ACHN (cell line): ENCODE results near the gene USH2A.
"Not testable (repeated sequence)": the region's sequence is repeated elsewhere in the genome, so short reads cannot be mapped to it uniquely, and the experiment has no call there.

Experiments used
- DNase-seq: peaks from one replicate; pipeline ENCODE4 v3.0.0-alpha.2; 2015
- in situ Hi-C: cut with HindIII; loops from 2 replicates; pipeline ENCODE4 v1.10.0; 2017; ENCODE audit warnings: low sequenced_read_pairs, low pct_ligation_motif_present, low pct_unique_long_range_greater_than_20kb

The USH2A gene

DNA sequence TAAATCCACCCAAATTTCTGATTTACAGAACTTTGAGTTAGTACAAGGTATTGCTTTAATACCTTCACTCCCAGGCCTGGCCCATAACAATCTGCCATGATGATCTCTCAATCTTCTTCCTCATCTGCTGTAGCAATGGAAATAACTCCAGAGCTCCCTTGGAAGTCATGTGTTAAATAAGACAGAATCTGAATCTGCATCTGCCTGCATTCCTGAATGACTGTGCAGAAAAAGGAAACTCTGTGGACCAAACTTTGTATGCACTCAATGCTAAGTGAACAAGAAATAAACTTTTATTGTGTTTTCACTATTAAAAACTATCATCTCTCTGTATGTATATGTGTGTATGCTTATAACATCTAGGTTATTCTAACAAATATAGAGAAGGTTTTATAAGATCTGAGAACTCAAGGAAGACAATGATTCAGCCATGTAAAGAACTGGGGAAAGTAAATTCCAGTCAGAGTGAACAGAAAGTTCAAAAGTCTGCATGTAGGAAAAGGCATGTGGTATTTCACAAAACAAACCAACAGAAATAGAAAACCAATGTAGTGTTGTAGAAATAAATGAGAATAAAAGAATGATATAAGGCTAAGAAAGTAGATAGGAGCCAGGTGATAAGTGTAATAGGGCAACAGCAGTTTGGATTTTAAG lies 390.2 kb downstream of the USH2A start:
- peak; percentile 13 for DNase-seq
- in situ Hi-C loops: no loop called here

DNA sequence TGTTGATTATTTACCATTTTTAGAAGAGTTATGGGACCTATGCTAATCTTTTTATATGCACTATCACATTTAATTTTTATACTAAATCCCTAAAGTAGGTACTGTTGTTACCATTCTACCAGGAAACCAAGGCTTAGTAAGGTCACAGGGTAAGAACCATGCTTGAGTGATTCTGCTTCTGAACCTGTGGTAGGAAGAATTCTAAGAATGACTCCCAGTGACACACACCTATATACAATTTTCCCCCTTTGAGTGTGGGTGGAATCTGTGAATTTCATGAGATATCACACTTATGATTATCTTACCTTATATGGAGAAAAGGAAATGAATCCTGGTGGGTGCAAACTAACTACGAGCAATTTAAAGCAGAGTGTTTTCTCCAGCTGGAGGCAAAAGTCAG lies 391.0 kb downstream of the USH2A start:
- no peak for DNase-seq
- in situ Hi-C loops: no loop called here

DNA sequence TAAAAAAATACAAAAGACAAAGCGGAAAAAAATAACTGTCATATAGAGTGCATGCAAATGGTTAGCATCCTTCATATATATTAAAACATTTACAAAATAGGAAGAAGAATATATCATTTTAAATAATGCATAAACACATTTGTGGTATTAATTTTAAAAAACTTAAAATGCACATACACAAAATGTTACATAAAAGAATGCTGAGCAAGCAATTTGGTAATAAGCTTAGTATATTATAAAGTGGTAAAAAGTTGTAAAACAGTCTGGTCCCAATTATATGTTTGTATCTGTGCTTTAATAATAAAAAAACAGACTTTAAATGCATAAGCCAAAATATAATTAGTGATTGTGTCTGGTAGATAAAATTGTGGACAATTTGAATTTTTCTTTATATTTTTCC lies 394.6 kb downstream of the USH2A start:
- no peak for DNase-seq
- in situ Hi-C loops: no loop called here

DNA sequence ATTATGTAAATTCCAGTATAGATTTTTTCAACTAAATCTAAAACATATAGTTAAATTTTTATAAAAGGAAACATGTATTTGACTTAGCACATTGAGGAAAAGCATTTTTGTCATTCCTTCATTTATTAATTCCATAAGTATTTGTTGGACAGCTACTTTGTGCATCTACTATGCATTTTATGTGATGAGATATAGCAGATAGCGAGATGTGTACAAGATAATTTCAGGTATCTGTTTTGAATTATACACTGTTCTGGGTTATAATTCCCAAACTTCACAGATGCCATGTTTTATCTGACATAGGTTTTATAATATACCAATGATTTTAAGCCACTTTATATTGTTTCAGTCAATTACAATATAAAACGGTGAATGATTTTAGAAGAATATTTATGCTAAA lies 398.7 kb downstream of the USH2A start:
- in situ Hi-C loops: no loop called here
- no peak for DNase-seq

DNA sequence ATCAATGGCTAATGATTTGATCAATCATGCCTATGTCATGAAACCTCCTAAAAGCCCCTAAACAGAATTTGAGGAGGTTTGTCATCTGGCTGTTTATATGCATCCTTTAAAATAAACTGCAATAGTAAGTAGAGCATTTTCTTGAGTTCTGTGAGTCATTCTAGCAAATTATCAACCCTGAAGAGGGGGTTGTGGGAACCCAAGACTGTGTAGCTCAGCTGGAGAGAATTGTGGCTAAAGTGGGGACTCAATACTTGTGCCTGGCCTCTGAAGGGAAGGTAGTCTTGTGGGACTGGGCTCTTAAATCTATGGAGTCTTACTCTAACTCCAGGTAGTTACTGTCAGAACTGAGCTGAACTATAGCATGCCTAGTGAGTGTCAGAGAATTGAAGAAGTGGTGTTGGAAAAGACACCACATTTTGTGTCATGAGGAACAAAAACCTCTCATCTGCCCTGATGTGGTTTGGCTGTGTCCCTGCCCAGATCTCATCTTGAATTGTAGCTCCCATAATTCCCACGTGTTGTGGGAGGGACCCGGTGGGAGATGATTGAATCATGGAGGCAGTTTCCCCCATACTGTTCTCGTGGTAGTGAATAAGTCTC lies 402.4 kb downstream of the USH2A start:
- in situ Hi-C loops: no loop called here
- peak; percentile 68 for DNase-seq

DNA sequence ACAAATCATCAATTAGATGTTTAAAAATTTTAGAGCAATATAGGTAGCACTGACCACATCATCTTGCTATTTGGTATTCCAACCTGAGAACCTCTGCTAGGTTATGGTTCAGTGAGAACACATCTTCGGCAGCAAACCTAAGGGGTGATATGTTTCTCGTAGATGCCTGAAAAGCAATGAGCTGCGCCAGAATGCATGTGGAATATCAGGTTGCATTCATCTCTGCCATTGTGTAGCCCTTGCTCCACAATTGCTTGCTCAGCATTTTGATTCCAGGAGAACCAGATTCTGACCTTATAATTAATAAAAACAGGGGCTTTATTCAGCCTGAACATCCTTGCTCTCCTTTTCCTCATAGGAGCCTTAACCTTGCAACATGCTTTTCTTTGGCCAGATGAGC lies 408.1 kb downstream of the USH2A start:
- in situ Hi-C loops: no loop called here
- no peak for DNase-seq

DNA sequence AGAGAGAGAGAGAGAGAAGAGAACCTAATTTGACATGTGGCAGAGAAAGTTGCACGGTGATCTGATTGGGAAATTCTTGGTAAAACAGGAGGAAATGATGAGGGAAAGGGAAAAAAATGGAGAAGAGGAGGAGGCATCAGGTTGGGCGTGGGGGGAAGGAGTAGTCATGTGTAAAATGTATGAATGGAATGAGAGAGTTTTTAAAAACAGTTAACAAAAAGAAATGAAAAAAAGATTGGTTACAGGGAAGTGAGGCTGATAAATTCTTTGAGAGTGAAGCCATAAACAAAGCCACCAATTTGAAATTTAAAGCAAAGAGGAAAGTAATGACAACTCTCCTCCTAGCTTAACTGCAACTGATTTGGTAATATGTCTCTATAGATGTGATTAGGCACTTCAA lies 409.2 kb downstream of the USH2A start:
- in situ Hi-C loops: no loop called here

DNA sequence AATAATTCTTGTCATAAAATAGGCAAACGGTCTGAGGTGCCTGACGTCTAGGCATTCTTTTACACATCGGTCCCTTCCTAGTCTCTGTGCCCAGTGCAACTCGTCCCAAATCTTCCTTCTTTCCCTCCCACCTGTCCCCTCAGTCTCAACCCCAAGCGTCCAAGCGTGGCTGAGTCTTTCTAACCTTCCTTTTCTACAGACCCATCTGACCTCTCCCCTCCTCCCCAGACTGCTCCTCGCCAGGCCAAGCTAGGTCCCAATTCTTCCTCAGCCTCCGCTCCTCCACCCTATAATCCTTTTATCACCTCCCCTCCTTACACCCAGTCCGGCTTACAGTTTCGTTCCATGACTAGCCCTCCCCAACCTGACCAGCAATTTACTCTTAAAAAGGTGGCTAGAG lies 413.8 kb downstream of the USH2A start:
- DNase-seq, in situ Hi-C loops: not testable (repeated sequence)

More for the DNA sequence above, 409.2 kb downstream of the USH2A start:
- no peak for DNase-seq

DNA sequence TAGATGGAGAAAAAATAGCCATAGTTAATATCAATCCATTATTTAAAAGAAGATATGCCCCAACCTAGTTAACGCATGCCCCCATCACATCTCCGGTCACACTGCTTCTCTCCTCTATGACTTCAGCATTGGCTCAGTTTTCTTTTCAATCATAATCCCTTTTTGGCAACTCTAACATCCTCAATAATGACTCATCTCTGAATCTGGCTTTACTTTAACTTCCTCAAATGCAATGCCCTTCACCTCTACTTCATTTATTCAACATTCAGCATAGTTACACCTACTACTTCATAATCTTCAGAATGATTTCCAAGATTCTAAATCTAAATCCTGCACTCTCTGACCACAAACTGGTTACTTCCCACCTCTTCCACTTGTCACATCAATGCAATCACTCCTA lies 417.3 kb downstream of the USH2A start:
- DNase-seq: peak; percentile 64
- in situ Hi-C loops: no loop called here

DNA sequence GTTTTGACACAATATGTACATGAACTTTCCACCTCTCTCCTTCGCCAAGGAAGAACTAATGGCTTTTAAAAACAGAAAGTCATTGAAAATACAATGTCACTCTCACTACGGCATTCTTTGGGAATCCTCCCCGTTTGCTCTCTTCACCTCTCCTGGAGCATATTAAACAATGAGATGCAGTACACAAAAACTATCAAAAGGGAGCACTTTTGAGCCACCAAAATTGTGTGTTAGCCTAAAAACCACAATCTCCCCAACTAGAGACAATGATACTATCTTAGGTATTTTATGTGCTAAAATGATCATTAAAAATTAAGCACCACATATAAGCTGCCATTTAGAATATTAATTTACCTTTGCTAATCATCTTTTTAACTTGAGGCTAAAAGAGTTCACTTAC lies 430.6 kb downstream of the USH2A start:
- peak; percentile 66 for DNase-seq
- in situ Hi-C loops: no loop called here

DNA sequence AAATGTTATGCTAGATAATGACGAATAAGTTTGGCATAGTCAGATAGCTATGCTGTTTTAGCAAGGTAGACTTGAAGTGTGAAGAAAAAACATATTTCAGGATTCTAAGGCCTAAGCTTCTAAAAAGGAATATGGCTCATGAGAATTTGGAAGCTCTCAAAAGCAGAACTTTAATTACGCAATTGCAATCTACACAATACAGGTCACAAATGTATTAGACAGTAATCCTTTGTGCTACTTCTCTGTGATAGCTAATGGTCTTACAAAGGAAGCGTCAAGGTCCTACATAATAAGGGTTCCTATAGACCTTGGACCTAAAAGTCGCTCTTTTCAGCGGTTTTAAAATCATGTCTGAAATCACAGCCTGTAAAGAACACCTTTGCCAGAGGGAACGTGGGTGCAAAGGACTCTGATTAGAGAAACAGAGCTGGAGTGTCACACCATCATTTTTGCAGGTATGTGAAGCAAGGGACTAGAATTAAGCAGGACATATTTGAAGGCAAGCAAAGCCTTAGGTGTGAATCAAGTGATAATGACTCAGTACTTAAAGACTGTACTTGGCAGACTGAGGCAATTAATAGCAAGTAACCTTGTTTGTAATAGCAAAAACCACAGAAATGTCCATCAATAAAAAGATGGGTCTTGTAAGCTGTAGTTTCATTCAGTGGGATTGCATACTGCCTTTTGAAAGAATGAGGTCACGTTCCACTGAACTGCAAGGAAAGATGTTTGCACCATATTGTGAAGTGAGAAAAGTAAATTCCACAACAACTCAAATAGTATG lies 436.0 kb downstream of the USH2A start:
- in situ Hi-C loops: no loop called here
- no peak for DNase-seq

DNA sequence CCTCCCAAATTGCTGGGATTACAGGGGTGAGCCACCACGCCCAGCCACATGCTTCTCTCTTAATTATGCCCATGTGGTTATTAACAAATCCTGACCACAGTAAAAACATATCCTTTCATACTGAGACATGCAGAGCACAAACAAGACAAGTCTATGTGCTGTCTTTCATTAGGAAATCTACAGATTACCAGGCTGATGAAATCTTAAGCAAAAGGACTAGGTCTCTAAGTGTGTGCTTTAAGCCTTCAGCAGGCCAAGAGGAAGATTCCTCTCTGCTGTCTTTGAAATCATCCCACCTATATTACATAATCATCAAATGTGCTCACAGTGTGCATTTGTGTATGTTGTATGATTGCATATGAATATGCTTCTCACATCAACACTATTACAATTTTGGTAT lies 436.8 kb downstream of the USH2A start:
- in situ Hi-C loops: no loop called here
- no peak for DNase-seq

DNA sequence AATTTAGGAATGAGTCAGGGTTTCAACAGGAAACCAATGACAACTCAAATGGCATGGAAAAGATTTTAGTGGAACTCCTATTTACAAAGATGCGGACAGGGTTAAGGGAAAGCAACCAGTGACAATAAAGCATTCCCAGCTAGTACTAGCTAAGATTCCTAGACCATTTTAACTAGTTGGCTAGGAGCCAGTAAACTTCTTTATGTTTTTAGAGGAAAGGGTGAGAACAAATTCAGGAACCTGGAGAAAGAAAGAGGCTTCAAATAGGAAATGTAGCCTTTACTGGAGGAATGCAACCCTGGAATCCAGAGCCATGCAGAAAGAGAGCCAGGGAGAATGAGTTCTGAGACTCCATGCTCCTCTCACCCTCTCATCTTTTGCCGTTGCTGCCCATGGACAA lies 439.6 kb downstream of the USH2A start:
- DNase-seq: no peak
- in situ Hi-C loops: no loop called here

DNA sequence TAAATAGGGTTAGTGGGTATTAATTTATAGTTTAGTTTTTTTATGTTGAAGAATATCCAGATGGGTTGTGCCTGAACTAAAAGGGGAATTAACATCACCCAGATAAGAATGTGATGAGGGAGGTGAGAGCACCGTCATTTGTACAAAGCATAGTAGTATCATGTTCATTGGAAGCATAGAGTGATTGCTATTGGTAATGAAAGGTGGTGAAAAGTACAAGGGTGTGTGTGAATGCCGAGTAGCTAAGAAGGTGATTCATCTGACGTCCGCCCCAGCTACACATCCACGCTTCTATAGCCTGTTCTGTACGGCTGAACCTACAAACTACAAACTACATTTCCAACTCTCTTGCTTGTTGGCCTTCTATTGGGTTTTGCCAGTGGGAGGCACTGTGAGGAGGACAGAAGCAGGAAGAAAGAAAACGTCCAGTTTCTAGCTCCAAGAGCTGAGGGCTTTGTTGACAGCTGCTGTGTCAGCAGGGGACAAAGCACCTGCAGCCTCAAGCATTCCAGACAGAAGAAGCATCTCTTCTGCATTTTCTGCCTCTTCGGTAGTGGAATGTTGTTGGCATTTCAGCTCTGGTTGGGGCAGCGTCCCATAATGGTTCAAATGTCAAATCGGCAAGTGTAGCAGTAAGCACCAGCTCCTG lies 451.3 kb downstream of the USH2A start:
- DNase-seq: no peak
- in situ Hi-C loops: no loop called here

DNA sequence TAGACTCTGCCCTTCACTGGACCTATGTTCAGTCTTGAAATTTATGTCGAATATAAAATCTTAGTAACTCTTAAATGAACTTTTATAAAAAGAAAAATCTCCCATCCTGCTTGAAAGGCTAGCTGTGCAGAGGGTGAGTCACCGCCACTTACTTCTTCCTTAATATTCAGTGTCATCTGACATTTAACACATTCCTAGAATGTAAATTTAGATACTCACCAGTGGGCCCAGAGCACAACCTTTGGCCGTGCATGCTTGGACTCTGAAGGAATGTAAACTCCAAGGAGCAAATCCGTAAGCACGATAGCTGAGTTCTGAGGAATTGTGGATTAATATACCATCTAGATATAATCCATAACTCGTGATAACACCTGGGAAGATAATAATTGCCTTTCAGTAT lies 452.8 kb downstream of the USH2A start:
- peak; percentile 9 for DNase-seq
- in situ Hi-C loops: no loop called here

DNA sequence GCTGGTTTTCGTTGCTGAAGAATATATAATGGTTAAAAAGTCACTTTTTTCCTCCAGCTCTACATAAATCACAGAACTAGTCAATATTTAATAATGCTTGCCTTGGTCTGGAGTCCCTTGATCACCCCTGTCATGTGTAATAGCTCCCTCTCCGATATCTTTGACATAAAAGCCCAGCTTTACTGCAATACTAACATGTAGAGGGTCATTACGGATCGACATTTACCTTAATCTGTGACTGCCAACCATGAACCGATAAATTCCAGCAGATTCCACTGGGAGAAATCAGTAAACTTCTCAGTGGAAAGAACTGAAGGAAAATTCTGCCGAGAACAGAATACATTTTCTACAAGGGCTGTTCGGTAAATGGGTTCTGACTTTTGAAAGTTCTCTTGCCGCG lies 459.6 kb downstream of the USH2A start:
- in situ Hi-C loops: no loop called here
- no peak for DNase-seq

DNA sequence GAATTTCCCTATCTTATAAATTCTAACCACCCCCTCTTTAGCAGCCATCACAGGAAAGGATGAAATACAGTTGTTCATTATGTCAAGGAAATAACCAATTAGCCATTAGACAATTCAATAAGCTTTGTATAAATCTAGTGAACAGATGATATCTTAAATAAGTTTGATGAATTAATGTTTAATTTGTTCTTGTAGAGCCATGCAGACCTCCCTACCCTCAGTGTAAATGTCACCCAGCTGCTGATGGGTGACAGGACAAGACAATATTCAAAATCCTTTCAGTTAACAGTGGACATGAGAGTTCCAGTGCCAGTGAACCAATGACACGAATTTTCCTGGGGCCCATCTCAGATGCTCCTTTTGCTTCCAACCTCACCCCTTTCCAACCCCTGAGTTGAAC lies 460.2 kb downstream of the USH2A start:
- DNase-seq: no peak
- in situ Hi-C loops: no loop called here

DNA sequence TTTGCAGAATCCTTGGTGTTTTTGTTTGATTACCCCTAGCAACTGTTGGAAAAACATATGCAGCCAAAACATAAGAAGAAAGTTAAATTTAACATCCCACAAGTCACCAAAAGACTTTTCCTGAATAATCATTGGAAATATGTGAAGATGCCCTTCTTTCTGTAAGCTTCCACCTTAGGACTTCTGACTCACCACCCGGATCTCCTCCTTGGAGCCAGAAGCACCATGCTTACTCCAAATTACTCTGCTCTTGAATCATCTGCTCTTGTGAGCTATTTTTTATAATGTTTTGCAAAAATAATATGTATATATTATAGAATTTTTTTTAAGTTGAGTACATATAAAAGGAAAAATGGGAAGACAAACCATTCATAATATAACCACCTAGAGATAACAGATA lies 464.4 kb downstream of the USH2A start:
- no peak for DNase-seq
- in situ Hi-C loops: no loop called here

DNA sequence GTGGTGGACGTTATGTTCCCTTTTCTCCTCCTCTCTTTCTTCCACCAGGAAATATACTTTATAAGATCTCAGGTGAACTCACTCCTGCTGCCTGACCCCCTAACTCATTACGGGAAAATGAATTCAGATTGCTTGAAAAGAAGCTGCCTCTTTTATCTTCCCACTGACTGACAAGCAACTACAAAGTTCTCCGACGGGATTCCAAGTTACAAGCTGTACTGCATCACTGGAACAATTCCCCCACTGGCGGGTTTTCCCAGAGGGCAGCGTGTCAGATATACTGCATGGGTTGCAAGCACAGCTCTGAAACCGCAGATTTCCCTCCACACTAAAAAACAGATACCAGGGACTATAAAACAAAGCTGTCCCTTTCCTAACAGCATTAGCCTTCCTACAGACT lies 465.6 kb downstream of the USH2A start:
- in situ Hi-C loops: no loop called here
- DNase-seq: no peak
